ENCODE data around the gene STAG1.
"Not testable (repeated sequence)": the region's sequence is repeated elsewhere in the genome, so short reads cannot be mapped to it uniquely, and the experiment has no call there.

STAG1 gene

GRCh38 chr3:136708333-136708985 is 43.7 kb downstream of the STAG1 start:
- in situ Hi-C loops (cut with MboI; ENCODE audit: low sequenced_read_pairs), result no loop called here

- in situ Hi-C loops (cut with MboI; ENCODE audit: low sequenced_read_pairs), result no loop called here
Measured at GRCh38 chr3:136703429-136703828, 48.7 kb downstream of the STAG1 start.

- in situ Hi-C loops (cut with MboI; ENCODE audit: low sequenced_read_pairs), result no loop called here
Measured at GRCh38 chr3:136699271-136699828, 52.8 kb downstream of the STAG1 start.

- in situ Hi-C loops (cut with MboI; ENCODE audit: low sequenced_read_pairs), result no loop called here
Measured at GRCh38 chr3:136698361-136698760, 53.8 kb downstream of the STAG1 start.

- in situ Hi-C loops (cut with MboI; ENCODE audit: low sequenced_read_pairs), result no loop called here
Measured at GRCh38 chr3:136696797-136697196, 55.4 kb downstream of the STAG1 start.

- in situ Hi-C loops (cut with MboI; ENCODE audit: low sequenced_read_pairs), result no loop called here
Measured at GRCh38 chr3:136694321-136694720, 57.9 kb downstream of the STAG1 start.

- in situ Hi-C loops (cut with MboI; ENCODE audit: low sequenced_read_pairs), result no loop called here
Measured at GRCh38 chr3:136690599-136690998, 61.6 kb downstream of the STAG1 start.

GRCh38 chr3:136685882-136686281 is 66.3 kb downstream of the STAG1 start:
- in situ Hi-C loops (cut with MboI; ENCODE audit: low sequenced_read_pairs), result no loop called here

GRCh38 chr3:136682740-136683312 is 69.4 kb downstream of the STAG1 start:
- in situ Hi-C loops (cut with MboI; ENCODE audit: low sequenced_read_pairs), result no loop called here

GRCh38 chr3:136678981-136679380 is 73.2 kb downstream of the STAG1 start:
- in situ Hi-C loops (cut with MboI; ENCODE audit: low sequenced_read_pairs), result no loop called here

- in situ Hi-C loops (cut with MboI; ENCODE audit: low sequenced_read_pairs), result no loop called here
Measured at GRCh38 chr3:136676009-136676408, 76.2 kb downstream of the STAG1 start.

- in situ Hi-C loops (cut with MboI; ENCODE audit: low sequenced_read_pairs), result no loop called here
Measured at GRCh38 chr3:136675150-136675858, 76.9 kb downstream of the STAG1 start.

GRCh38 chr3:136672457-136672856 is 79.7 kb downstream of the STAG1 start:
- in situ Hi-C loops (cut with MboI; ENCODE audit: low sequenced_read_pairs), result no loop called here

GRCh38 chr3:136671921-136672320 is 80.3 kb downstream of the STAG1 start:
- in situ Hi-C loops (cut with MboI; ENCODE audit: low sequenced_read_pairs), result no loop called here

GRCh38 chr3:136670166-136670565 is 82.0 kb downstream of the STAG1 start:
- in situ Hi-C loops (cut with MboI; ENCODE audit: low sequenced_read_pairs), result no loop called here

GRCh38 chr3:136667081-136667480 is 85.1 kb downstream of the STAG1 start:
- in situ Hi-C loops (cut with MboI; ENCODE audit: low sequenced_read_pairs), result no loop called here

- in situ Hi-C loops (cut with MboI; ENCODE audit: low sequenced_read_pairs), result not testable (repeated sequence)
Measured at GRCh38 chr3:136666301-136666700, 85.9 kb downstream of the STAG1 start.

- in situ Hi-C loops (cut with MboI; ENCODE audit: low sequenced_read_pairs), result no loop called here
Measured at GRCh38 chr3:136664771-136665170, 87.4 kb downstream of the STAG1 start.

- in situ Hi-C loops (cut with MboI; ENCODE audit: low sequenced_read_pairs), result no loop called here
Measured at GRCh38 chr3:136661282-136661681, 90.9 kb downstream of the STAG1 start.

- in situ Hi-C loops (cut with MboI; ENCODE audit: low sequenced_read_pairs), result no loop called here
Measured at GRCh38 chr3:136658946-136659682, 93.1 kb downstream of the STAG1 start.

GRCh38 chr3:136657526-136657925 is 94.7 kb downstream of the STAG1 start:
- in situ Hi-C loops (cut with MboI; ENCODE audit: low sequenced_read_pairs), result no loop called here
